SK-N-SH treated with all-trans-retinoic acid at 6 μM for 48 hours (cell line): ENCODE measurements around the gene PPP1R12B.

Source experiments
- ATAC-seq: fragments of 200-7000 bp; cut with Tn5 transposase; 3 replicates; pipeline ENCODE4 v1.9.1; 2020; ENCODE audit warnings: mild to moderate bottlenecking, moderate library complexity
- ARNTL ChIP-seq: fragments of 450-650 bp; formaldehyde crosslinking; IDR thresholded peaks from 2 replicates; pipeline ENCODE4 v1.5.0; 2020; ENCODE audit warnings: low read depth, mild to moderate bottlenecking, moderate library complexity, borderline replicate concordance
- ESRRG ChIP-seq: fragments of 250-450 bp; sonication (Bioruptor Pico); IDR thresholded peaks from 2 replicates; pipeline ENCODE4 v1.6.1; 2021; ENCODE audit warnings: mild to moderate bottlenecking
- GLIS3 ChIP-seq: fragments of 250-450 bp; sonication (Bioruptor Pico); IDR thresholded peaks from 2 replicates; pipeline ENCODE4 v1.5.0; 2020; ENCODE audit warnings: mild to moderate bottlenecking, moderate library complexity
- ISL1 ChIP-seq: fragments of 250-450 bp; sonication (Bioruptor Pico); IDR thresholded peaks from 2 replicates; pipeline ENCODE4 v2.1.2; 2022; ENCODE audit warnings: mild to moderate bottlenecking, moderate library complexity
- RARB ChIP-seq: fragments of 250-450 bp; sonication (Bioruptor Pico); IDR thresholded peaks from 2 replicates; pipeline ENCODE4 v1.8.0; 2021; ENCODE audit warnings: mild to moderate bottlenecking, moderate library complexity
- SNAI2 ChIP-seq: fragments of 250-450 bp; sonication (Bioruptor Pico); IDR thresholded peaks from 2 replicates; pipeline ENCODE4 v1.5.0; 2020; ENCODE audit warnings: mild to moderate bottlenecking, moderate library complexity
- TCF4 ChIP-seq: fragments of 250-450 bp; sonication (Bioruptor Pico); IDR thresholded peaks from 2 replicates; pipeline ENCODE4 v1.8.0; 2021; ENCODE audit warnings: mild to moderate bottlenecking, moderate library complexity, borderline replicate concordance
- TOX ChIP-seq: fragments of 250-450 bp; sonication (Bioruptor Pico); IDR thresholded peaks from 2 replicates; pipeline ENCODE4 v1.8.0; 2021; ENCODE audit warnings: mild to moderate bottlenecking, moderate library complexity, borderline replicate concordance
- ZFP3 ChIP-seq: fragments of 250-450 bp; sonication (Bioruptor Pico); IDR thresholded peaks from 2 replicates; pipeline ENCODE4 v1.5.0; 2020; ENCODE audit warnings: mild to moderate bottlenecking, moderate library complexity
- ZFP30 ChIP-seq: fragments of 450-650 bp; formaldehyde crosslinking; IDR thresholded peaks from 2 replicates; pipeline ENCODE4 v1.5.0; 2022; ENCODE audit warnings: mild to moderate bottlenecking, moderate library complexity
- ZNF565 ChIP-seq: fragments of 450-650 bp; formaldehyde crosslinking; conservative IDR thresholded peaks from 2 replicates; pipeline ENCODE4 v1.5.0; 2020; ENCODE audit warnings: low read depth, mild to moderate bottlenecking, moderate library complexity
- TF ChIP-seq, protein P1 (sequence below): fragments of 250-450 bp; sonication (Bioruptor Pico); IDR thresholded peaks from 2 replicates; pipeline ENCODE4 v1.5.1; 2020; ENCODE audit warnings: low read depth, mild to moderate bottlenecking, moderate library complexity
- TF ChIP-seq, protein P2 (sequence below): fragments of 250-450 bp; sonication (Bioruptor Pico); IDR thresholded peaks from 2 replicates; pipeline ENCODE4 v1.8.0; 2021; ENCODE audit warnings: low read depth, mild to moderate bottlenecking, moderate library complexity, borderline replicate concordance
- TF ChIP-seq, protein P3 (sequence below): fragments of 250-450 bp; sonication (Bioruptor Pico); IDR thresholded peaks from 2 replicates; pipeline ENCODE4 v1.5.1; 2021; ENCODE audit warnings: mild to moderate bottlenecking, moderate library complexity

The PPP1R12B gene

DNA sequence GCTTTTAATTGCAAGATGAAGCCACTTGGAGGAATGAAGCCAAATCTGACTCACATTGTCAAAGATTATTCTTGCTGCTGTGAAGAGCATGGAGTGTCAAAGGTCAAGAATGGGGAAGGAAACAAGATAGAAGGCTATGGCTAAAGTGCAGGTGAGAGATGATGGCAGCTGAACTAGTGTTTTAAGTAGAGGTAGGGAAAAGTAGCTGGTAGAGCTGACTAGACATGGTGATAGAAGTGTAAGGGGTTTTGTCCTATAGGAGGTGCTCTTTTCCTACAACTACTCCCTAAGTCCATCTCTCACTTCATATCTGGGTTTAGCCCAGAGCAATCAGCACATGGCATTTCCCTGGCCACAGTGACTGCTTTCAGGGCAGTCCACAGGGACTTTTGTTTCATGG lies 18.6 kb upstream of the PPP1R12B start:
- ATAC-seq: peak; percentile 38; the same call in 1 of the 3 replicates
- TF ChIP-seq ZFP3 (no peak), ZFP30 (no peak), ZNF565 (CRISPR knock-in tag) (no peak), ISL1 (CRISPR knock-in tag) (no peak), ARNTL (no peak), TCF4 (no peak), SNAI2 (CRISPR knock-in tag) (no peak)
- TF ChIP-seq, protein P1, sequence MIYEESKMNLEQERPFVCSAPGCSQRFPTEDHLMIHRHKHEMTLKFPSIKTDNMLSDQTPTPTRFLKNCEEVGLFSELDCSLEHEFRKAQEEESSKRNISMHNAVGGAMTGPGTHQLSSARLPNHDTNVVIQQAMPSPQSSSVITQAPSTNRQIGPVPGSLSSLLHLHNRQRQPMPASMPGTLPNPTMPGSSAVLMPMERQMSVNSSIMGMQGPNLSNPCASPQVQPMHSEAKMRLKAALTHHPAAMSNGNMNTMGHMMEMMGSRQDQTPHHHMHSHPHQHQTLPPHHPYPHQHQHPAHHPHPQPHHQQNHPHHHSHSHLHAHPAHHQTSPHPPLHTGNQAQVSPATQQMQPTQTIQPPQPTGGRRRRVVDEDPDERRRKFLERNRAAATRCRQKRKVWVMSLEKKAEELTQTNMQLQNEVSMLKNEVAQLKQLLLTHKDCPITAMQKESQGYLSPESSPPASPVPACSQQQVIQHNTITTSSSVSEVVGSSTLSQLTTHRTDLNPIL (CRISPR knock-in tag): no peak
- TF ChIP-seq, protein P2, sequence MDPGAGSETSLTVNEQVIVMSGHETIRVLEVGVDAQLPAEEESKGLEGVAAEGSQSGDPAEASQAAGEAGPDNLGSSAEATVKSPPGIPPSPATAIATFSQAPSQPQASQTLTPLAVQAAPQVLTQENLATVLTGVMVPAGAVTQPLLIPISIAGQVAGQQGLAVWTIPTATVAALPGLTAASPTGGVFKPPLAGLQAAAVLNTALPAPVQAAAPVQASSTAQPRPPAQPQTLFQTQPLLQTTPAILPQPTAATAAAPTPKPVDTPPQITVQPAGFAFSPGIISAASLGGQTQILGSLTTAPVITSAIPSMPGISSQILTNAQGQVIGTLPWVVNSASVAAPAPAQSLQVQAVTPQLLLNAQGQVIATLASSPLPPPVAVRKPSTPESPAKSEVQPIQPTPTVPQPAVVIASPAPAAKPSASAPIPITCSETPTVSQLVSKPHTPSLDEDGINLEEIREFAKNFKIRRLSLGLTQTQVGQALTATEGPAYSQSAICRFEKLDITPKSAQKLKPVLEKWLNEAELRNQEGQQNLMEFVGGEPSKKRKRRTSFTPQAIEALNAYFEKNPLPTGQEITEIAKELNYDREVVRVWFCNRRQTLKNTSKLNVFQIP: no peak

DNA sequence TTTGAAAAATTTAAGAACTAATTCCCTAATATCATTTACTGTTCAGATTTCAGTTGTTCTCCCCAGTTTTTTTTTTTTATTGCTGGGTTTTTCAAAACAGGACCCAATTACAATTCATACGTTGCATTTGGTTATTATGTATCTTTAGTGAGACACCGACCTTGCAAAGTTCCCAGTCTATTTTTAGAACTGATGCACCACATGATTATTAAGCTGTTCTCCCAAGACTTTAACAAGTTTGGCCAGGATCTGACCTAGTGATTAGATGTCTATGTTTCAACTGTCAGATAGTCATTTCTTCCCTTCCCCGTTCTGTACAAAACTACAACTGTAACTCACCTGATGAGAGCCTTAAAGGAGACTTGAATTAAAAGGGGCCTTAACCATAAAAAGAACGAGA lies 14.6 kb upstream of the PPP1R12B start:
- no peak for ATAC-seq

DNA sequence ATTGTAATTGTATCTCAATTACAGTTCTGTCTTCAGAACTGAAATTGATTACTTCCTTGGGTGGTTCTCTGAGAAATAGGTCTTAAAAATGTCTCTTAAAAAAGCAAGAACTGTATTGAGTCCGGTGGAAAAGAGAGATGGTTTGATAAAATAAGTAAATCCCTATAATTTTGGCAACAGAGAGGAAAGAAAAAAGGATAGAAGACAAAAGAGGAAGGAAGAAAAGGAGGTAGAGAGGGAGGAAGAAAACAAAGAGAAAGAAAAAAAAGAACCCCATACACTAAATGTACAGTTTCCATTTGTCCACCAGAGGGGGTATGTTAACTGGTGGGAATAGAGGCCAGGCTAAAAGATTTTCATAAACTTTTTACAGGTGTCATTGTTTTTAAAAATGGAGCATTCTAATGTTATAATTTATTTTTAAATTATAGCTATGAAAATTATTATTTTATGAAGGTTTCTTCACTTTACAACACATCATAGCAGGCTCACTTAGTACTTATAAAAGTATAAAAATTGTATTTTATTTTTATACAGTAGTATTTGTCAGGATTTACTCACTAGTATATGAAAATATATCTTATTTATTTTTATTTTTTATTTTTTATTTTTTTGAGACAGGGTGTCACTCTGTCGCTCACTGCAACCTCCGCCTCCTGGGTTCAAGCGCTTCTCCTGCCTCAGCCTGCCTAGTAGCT lies 4.7 kb upstream of the PPP1R12B start:
- TF ChIP-seq, protein P3, sequence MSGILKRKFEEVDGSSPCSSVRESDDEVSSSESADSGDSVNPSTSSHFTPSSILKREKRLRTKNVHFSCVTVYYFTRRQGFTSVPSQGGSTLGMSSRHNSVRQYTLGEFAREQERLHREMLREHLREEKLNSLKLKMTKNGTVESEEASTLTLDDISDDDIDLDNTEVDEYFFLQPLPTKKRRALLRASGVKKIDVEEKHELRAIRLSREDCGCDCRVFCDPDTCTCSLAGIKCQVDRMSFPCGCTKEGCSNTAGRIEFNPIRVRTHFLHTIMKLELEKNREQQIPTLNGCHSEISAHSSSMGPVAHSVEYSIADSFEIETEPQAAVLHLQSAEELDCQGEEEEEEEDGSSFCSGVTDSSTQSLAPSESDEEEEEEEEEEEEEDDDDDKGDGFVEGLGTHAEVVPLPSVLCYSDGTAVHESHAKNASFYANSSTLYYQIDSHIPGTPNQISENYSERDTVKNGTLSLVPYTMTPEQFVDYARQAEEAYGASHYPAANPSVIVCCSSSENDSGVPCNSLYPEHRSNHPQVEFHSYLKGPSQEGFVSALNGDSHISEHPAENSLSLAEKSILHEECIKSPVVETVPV (CRISPR knock-in tag): no peak
- 0 out of 2 replicates have a peak, but pooled peaks have one; percentile 27 for TF ChIP-seq TOX (CRISPR knock-in tag)

More for the DNA sequence above, 14.6 kb upstream of the PPP1R12B start:
- no peak for TF ChIP-seq ESRRG (CRISPR knock-in tag)
- TF ChIP-seq TOX (CRISPR knock-in tag): no peak

DNA sequence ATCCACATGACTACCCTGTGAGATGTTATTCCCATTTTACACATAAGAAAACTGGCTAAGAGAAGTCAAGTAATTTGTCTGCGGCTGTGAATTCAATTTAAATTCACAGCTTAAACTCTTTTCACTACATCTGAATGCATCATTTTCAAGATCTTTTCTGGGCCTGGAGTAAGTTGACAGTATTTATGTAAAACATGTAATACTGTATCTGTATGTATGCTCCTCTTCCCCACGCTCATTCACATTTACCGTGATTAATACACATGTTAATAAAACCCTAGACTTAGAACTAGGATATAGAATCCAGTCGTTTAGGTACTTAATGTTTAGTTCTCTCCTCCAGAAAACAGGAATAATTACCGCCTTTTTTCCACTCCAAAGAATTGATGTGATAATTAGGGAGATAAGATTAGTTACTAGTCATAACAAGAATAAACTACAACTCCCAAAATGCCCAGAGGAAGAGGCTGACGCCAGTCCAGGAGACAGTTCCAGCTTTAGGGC lies 442 bp upstream of the PPP1R12B start:
- TF ChIP-seq TOX (CRISPR knock-in tag): no peak
- TF ChIP-seq, protein P1 (CRISPR knock-in tag): no peak
- TF ChIP-seq, protein P2: no peak
- TF ChIP-seq, all 23 proteins: peak for 0
- ATAC-seq: no peak

More for the DNA sequence above, 4.7 kb upstream of the PPP1R12B start:
- ATAC-seq: no peak

DNA sequence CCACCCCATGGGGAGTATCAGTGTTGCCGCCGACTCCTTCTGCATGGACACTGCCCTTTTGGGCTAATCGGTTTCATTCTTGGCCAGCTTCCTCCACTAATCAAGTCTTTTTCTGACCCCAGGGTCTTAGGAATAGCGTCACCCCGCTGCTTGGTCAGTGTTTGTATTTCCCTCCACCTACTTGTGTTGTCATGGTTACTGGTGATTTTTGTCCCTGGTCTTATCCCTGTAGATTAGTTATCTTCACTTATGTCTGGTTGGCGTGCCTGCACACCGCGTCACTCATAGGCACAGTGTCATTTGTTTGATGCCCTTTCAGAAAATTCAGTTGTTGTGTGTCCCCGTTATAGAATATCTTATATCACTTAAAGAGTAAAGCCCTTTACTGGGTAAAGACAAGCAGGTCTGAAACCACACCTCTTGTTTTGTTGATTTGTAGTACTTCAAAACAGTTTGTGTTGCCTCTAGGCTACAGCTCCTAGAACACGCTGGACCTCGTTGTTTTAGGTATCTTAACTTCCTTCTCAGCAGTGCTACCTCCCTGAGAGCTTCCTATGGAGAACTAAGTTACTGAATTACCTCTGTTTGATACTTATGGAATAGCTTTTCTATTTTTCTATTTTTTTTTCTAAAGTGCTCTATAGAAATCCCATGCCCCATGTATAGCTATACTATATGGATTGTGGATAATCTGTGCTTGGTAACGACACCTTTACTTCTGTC lies 868 bp downstream of the PPP1R12B start:
- TF ChIP-seq ESRRG (CRISPR knock-in tag): no peak
- TF ChIP-seq GLIS3 (CRISPR knock-in tag): no peak
- TF ChIP-seq, protein P2: no peak
- no peak for TF ChIP-seq ISL1 (CRISPR knock-in tag)
- no peak for TF ChIP-seq RARB (CRISPR knock-in tag)
- no peak for TF ChIP-seq TOX (CRISPR knock-in tag)
- peak; percentile 25 for ATAC-seq
